Measurements from ENCODE around the gene NRXN3. TPM values are rescaled to one million over a fixed set of nuclear protein-coding genes. Genes with fewer than 3 reads are reported as not detected.

Gene NRXN3
- total and polyA plus RNA-seq, 2 of the 4 experiments (the other 2 are of a cell fraction): 4.8 to 25.1 TPM

DNA sequence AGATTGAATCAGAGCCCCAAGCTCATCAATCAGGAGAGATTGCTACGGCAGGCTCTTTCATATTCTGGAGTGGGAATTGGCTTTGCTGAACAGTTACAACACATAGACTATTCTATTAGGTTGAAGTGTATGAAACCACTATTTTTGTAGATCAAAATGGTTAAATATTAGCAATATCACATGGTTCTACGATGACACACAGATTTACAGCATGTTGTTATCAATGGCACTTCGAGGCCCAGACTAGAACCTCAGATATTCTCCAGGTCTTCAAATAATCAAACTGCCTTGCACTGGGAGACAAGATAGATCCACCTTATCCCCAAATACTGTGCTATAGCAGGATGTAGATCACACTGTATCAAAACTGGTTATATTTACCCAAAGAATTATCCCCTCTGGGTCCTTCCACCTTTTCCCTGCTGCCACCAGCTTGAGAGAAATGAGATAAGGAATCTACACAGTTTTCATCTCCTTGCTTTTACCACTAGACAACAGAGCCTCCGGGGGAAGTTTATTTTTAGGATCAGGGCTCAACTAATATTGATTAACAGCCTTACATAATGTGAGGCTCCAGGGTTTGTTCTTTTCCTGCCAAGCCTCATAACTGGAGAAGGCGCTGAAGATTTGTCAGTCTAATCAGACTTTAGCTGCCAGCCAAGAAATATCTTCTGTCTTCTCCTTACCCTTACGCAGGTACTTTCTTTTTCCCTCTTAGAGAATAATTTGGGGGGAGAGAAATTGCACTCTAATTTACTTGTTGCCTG, 1534.1 kb downstream of the NRXN3 start:
- H2AFZ ChIP-seq (replicated peaks; ENCODE audit: low read length, poor library complexity): no peak overlapping the region
- POLR2A ChIA-PET (ENCODE audit: unreplicated experiment): no interaction called here
- H4K91ac ChIP-seq (ENCODE audit: insufficient read depth, low read depth, low read length): no peak overlapping the region
- H4K5ac ChIP-seq (ENCODE audit: low read depth, low read length): no peak overlapping the region
- H2BK5ac ChIP-seq (ENCODE audit: low read depth, low read length, poor library complexity, severe bottlenecking): no peak overlapping the region
- H3K23ac ChIP-seq (ENCODE audit: low read depth, low read length): no peak overlapping the region
- no CpG with 5 or more reads among the region's 6 CpGs for WGBS, 2 experiments (ENCODE audit: extremely low coverage in 2 of 2, insufficient read length in 1 of 2)
- intact Hi-C loops (cut with micrococcal nuclease) (no loop called here), dilution Hi-C loops (cut with HindIII; ENCODE audit: low sequenced_read_pairs, unreplicated experiment) (no loop called here), in situ Hi-C loops (cut with MboI; ENCODE audit: low sequenced_read_pairs) (no loop called here)
- no peaks in the 10 kb centered on the region for H3K9me3 ChIP-seq (ENCODE audit: control insufficient read depth, insufficient read depth, low read length)
- no peak overlapping the region for H3K56ac ChIP-seq (ENCODE audit: extremely low read depth, insufficient read depth, low read length)
- H2AK9ac ChIP-seq (replicated peaks; ENCODE audit: low read depth, low read length, poor library complexity): no peak overlapping the region
- H2BK15ac ChIP-seq (ENCODE audit: low read depth, low read length): no peak overlapping the region
- no peak for ATAC-seq (ENCODE audit: low read depth)
- H3K27me3 ChIP-seq (ENCODE audit: control insufficient read depth, insufficient read depth, low read length): no peaks in the 10 kb centered on the region
- H3K18ac ChIP-seq (ENCODE audit: low read depth, low read length): no peak overlapping the region
- H2BK120ac ChIP-seq (ENCODE audit: low read depth, low read length): no peak overlapping the region
- no peaks in the 10 kb centered on the region for H3K36me3 ChIP-seq (ENCODE audit: control insufficient read depth, insufficient read depth, low read length)
- H4K20me1 ChIP-seq (ENCODE audit: insufficient read depth, low read length): no peaks in the 10 kb centered on the region
- no peak overlapping the region for H3K4ac ChIP-seq (ENCODE audit: low read depth, low read length)
- no peak overlapping the region for H2AK5ac ChIP-seq (ENCODE audit: low read depth, low read length)
- no peak overlapping the region for H2BK20ac ChIP-seq (ENCODE audit: low read depth, low read length)
- no peak for DNase-seq
- no peak overlapping the region for H4K8ac ChIP-seq (ENCODE audit: low read depth in 2 of 2, low read length in 2 of 2)
- H3K4me3 ChIP-seq (ENCODE audit: insufficient read depth, low read depth, low read length): no peak overlapping the region
- no peak overlapping the region for H3K27ac ChIP-seq (ENCODE audit: insufficient read depth, low read length)
- CTCF ChIA-PET: no interaction called here
- BruUV-seq (replicated peaks): no TSS peak
- peaks cover 3% of the 10 kb centered on the region; the same call in 1 of the 2 replicates for H3K4me1 ChIP-seq (ENCODE audit: control insufficient read depth, insufficient read depth, low read length)
- TF ChIP-seq CEBPB (IDR thresholded peaks at IDR 0.05; ENCODE audit: low read depth, low read length): no peak
- TF ChIP-seq, protein P1, sequence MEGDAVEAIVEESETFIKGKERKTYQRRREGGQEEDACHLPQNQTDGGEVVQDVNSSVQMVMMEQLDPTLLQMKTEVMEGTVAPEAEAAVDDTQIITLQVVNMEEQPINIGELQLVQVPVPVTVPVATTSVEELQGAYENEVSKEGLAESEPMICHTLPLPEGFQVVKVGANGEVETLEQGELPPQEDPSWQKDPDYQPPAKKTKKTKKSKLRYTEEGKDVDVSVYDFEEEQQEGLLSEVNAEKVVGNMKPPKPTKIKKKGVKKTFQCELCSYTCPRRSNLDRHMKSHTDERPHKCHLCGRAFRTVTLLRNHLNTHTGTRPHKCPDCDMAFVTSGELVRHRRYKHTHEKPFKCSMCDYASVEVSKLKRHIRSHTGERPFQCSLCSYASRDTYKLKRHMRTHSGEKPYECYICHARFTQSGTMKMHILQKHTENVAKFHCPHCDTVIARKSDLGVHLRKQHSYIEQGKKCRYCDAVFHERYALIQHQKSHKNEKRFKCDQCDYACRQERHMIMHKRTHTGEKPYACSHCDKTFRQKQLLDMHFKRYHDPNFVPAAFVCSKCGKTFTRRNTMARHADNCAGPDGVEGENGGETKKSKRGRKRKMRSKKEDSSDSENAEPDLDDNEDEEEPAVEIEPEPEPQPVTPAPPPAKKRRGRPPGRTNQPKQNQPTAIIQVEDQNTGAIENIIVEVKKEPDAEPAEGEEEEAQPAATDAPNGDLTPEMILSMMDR (conservative IDR thresholded peaks at IDR 0.05; ENCODE audit: low read depth, low read length): no peak
- no peak for TF ChIP-seq CHD1 (IDR thresholded peaks at IDR 0.05; ENCODE audit: low read depth, low read length)
- TF ChIP-seq RFX5 (IDR thresholded peaks at IDR 0.05; ENCODE audit: low read depth, low read length): no peak
- TF ChIP-seq, protein P2, sequence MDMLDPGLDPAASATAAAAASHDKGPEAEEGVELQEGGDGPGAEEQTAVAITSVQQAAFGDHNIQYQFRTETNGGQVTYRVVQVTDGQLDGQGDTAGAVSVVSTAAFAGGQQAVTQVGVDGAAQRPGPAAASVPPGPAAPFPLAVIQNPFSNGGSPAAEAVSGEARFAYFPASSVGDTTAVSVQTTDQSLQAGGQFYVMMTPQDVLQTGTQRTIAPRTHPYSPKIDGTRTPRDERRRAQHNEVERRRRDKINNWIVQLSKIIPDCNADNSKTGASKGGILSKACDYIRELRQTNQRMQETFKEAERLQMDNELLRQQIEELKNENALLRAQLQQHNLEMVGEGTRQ (IDR thresholded peaks at IDR 0.05; ENCODE audit: low read depth, low read length): no peak
- no peak overlapping the region for H3K14ac ChIP-seq (replicated peaks; ENCODE audit: low read depth, low read length)
- no peaks in the 10 kb centered on the region for H3K79me1 ChIP-seq (ENCODE audit: low read depth in 1 of 2, low read length in 2 of 2)
- H3K9me1 ChIP-seq (ENCODE audit: insufficient read depth, low read length): no peaks in the 10 kb centered on the region
- no peak overlapping the region for H3K9ac ChIP-seq (ENCODE audit: low read depth, low read length)
- H3K4me2 ChIP-seq (ENCODE audit: low read depth, low read length): no peak overlapping the region

All from IMR-90 (cell line).